KMS-11 (cell line): ENCODE data around the gene KDF1.

Experiments
- H2AFZ ChIP-seq: fragments of 200-600 bp; sonication (generic); 2 replicates; pipeline ENCODE4 v1.6.1; 2016; ENCODE audit warnings: antibody characterized with exemption, mixed run types, low read depth
- H3K27ac ChIP-seq: fragments of 200-600 bp; sonication (generic); 2 replicates; pipeline ENCODE4 v1.6.1; 2016; ENCODE audit warnings: mild to moderate bottlenecking, mixed run types
- H3K27me3 ChIP-seq: fragments of 200-600 bp; sonication (generic); 2 replicates; pipeline ENCODE4 v1.6.1; 2017; ENCODE audit warnings: mild to moderate bottlenecking, low read depth, mixed run types, moderate library complexity; ENCODE audit not compliant: insufficient read depth
- H3K36me3 ChIP-seq: fragments of 200-600 bp; sonication (generic); 2 replicates; pipeline ENCODE4 v1.6.1; 2017; ENCODE audit warnings: mild to moderate bottlenecking, mixed run types; ENCODE audit not compliant: insufficient read depth
- H3K4me1 ChIP-seq: fragments of 200-600 bp; sonication (generic); 2 replicates; pipeline ENCODE4 v1.6.1; 2016; ENCODE audit warnings: mild to moderate bottlenecking, low read depth, mixed run types; ENCODE audit not compliant: poor library complexity, severe bottlenecking
- H3K4me2 ChIP-seq: fragments of 200-600 bp; sonication (generic); 2 replicates; pipeline ENCODE4 v1.7.0; 2016; ENCODE audit warnings: mild to moderate bottlenecking, mixed run types
- H3K4me3 ChIP-seq: fragments of 200-600 bp; sonication (generic); IDR thresholded peaks from 2 replicates; pipeline ENCODE4 v1.6.1; 2017; ENCODE audit warnings: low read depth, low read length, mixed read lengths; ENCODE audit not compliant: insufficient read depth
- H3K79me2 ChIP-seq: fragments of 200-600 bp; sonication (generic); 2 replicates; pipeline ENCODE4 v1.6.1; 2016; ENCODE audit warnings: low read depth, mixed run types; ENCODE audit not compliant: insufficient read depth
- H3K9ac ChIP-seq: fragments of 200-600 bp; sonication (generic); 2 replicates; pipeline ENCODE4 v1.6.1; 2016; ENCODE audit warnings: mild to moderate bottlenecking, mixed run types
- H4K20me1 ChIP-seq: fragments of 200-600 bp; sonication (generic); 2 replicates; pipeline ENCODE4 v1.6.1; 2016; ENCODE audit warnings: mild to moderate bottlenecking, mixed run types; ENCODE audit not compliant: insufficient read depth
- CTCF ChIP-seq: fragments of 200-600 bp; sonication (generic); conservative IDR thresholded peaks from 2 replicates; pipeline ENCODE4 v1.6.1; 2017; ENCODE audit warnings: low read depth, mild to moderate bottlenecking, antibody characterized with exemption, low read length, moderate library complexity, mixed read lengths

The KDF1 gene

GRCh38 chr1:26945138-26945537, 15.1 kb downstream of the KDF1 start:
- Histone ChIP-seq H3K4me2 (no peak overlapping the region), H3K27me3 (no peaks in the 10 kb centered on the region), H3K4me3 (no peak overlapping the region), H3K36me3 (no peaks in the 10 kb centered on the region), H3K4me1 (no peaks in the 10 kb centered on the region), H3K9ac (no peak overlapping the region), H2AFZ (no peak overlapping the region), H3K27ac (no peak overlapping the region), H4K20me1 (no peaks in the 10 kb centered on the region), H3K79me2 (no peaks in the 10 kb centered on the region)
- no peak for TF ChIP-seq CTCF

- Histone ChIP-seq H3K79me2 (no peaks in the 10 kb centered on the region; the same call in 1 of the 2 replicates), H3K4me1 (no peaks in the 10 kb centered on the region), H3K36me3 (no peaks in the 10 kb centered on the region), H2AFZ (no peak overlapping the region), H3K4me2 (no peak overlapping the region), H3K9ac (no peak overlapping the region), H3K4me3 (no peak overlapping the region), H3K27me3 (no peaks in the 10 kb centered on the region), H3K27ac (no peak overlapping the region), H4K20me1 (no peaks in the 10 kb centered on the region)
- TF ChIP-seq CTCF, result no peak
These were observed 17.6 kb downstream of the KDF1 start for GRCh38 chr1:26942656-26943055.

- Histone ChIP-seq H4K20me1 (no peaks in the 10 kb centered on the region), H3K9ac (no peak overlapping the region), H3K36me3 (no peaks in the 10 kb centered on the region), H3K4me1 (no peaks in the 10 kb centered on the region), H3K4me2 (no peak overlapping the region), H3K4me3 (no peak overlapping the region), H3K27me3 (no peaks in the 10 kb centered on the region), H3K27ac (no peak overlapping the region), H3K79me2 (no peaks in the 10 kb centered on the region; the same call in 1 of the 2 replicates), H2AFZ (no peak overlapping the region)
- no peak for TF ChIP-seq CTCF
These were observed 19.0 kb downstream of the KDF1 start for GRCh38 chr1:26941311-26941710.

- Histone ChIP-seq H3K27me3 (no peaks in the 10 kb centered on the region), H3K4me2 (no peak overlapping the region), H3K9ac (no peak overlapping the region), H3K4me1 (no peaks in the 10 kb centered on the region), H4K20me1 (no peaks in the 10 kb centered on the region), H3K79me2 (no peaks in the 10 kb centered on the region; the same call in 1 of the 2 replicates), H3K4me3 (no peak overlapping the region), H3K36me3 (no peaks in the 10 kb centered on the region; the same call in 1 of the 2 replicates), H3K27ac (no peak overlapping the region), H2AFZ (no peak overlapping the region)
- TF ChIP-seq CTCF, result no peak
These were observed 21.6 kb downstream of the KDF1 start for GRCh38 chr1:26938659-26939025.
